Left ventricle myocardium inferior (tissue), 1 donor: ENCODE results near the gene KCNK17. TPM values are rescaled to one million over a fixed set of nuclear protein-coding genes. Genes with fewer than 3 reads are reported as not detected.

Source experiments
- DNase-seq: peaks from one replicate; pipeline ENCODE4 v3.0.0-alpha.2; 2020
- H3K27ac ChIP-seq: fragments of 200-600 bp; replicated peaks from 2 replicates; pipeline ENCODE4 v1.8.0; 2021
- H3K27me3 ChIP-seq: fragments of 200-600 bp; 2 replicates; pipeline ENCODE4 v1.8.0; 2021; ENCODE audit warnings: low read depth
- H3K36me3 ChIP-seq: fragments of 200-600 bp; 2 replicates; pipeline ENCODE4 v1.8.0; 2021
- H3K4me1 ChIP-seq: fragments of 200-600 bp; 2 replicates; pipeline ENCODE4 v1.8.0; 2021
- H3K4me3 ChIP-seq: fragments of 200-600 bp; 2 replicates; pipeline ENCODE4 v1.8.0; 2021; ENCODE audit warnings: mild to moderate bottlenecking, moderate library complexity
- H3K9me3 ChIP-seq: fragments of 200-600 bp; replicated peaks from 2 replicates; pipeline ENCODE4 v1.8.0; 2021
- CTCF ChIP-seq: fragments of 200-600 bp; IDR thresholded peaks from 2 replicates; pipeline ENCODE4 v1.8.0; 2021; ENCODE audit warnings: antibody characterized with exemption, mild to moderate bottlenecking, borderline replicate concordance
- intact Hi-C: fragments of 100-400 bp; cut with micrococcal nuclease; formaldehyde crosslinking; loops from one replicate; pipeline ENCODE4 v1.11.0; 2022
- total RNA-seq: library from RNA; stranded (reverse); fragmentation: NEBNext Ultra II Directional; extraction: Animal tissue kit (Norgen Biotek cat#: 25700); gene quantifications from one replicate; pipeline ENCODE4 v1.2.1, GENCODE V29; 2021
- donor health status: DM: no; HTN: yes; CAD: no; lungs with severe emphysema.

KCNK17 gene
- total RNA-seq, 1 donor from 2014 or later = 0.52 TPM

DNA sequence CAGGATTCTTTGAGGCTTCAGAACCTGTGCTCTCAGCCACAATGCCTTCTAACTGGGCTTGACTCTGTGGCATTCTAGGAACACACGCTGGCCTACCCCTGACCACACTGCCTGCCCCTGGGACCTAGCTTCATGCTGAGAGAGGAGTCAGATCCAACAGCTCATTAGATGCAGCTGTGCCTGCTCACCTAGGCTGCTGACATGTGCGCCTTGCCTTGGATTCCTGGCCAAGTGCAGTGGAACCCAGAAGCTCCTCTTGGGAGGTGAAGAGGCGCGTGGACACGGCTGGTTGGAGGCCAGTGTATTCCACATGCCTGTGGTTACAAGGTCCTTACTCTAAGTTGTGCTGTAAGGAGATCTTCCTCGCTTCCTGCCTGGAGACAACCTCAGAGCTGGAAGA is 33.0 kb upstream of the KCNK17 start:
- intact Hi-C loops = no loop called here
- H3K4me3 ChIP-seq = no peak overlapping the region
- no peak overlapping the region for H3K27ac ChIP-seq
- H3K4me1 ChIP-seq = peaks cover 10% of the 10 kb centered on the region
- no peaks in the 10 kb centered on the region for H3K9me3 ChIP-seq
- no peak for DNase-seq
- no peak for TF ChIP-seq CTCF
- peaks cover 6% of the 10 kb centered on the region for H3K27me3 ChIP-seq
- no peaks in the 10 kb centered on the region for H3K36me3 ChIP-seq

- no peak for DNase-seq
- Histone ChIP-seq H3K27ac (no peak overlapping the region), H3K4me3 (no peak overlapping the region), H3K27me3 (peaks cover 10% of the 10 kb centered on the region), H3K4me1 (peaks cover 14% of the 10 kb centered on the region), H3K36me3 (no peaks in the 10 kb centered on the region), H3K9me3 (no peaks in the 10 kb centered on the region)
- TF ChIP-seq CTCF = no peak
- intact Hi-C loops = no loop called here
Measured at GRCh38 chr6:39344821-39345280, 30.6 kb upstream of the KCNK17 start.

- TF ChIP-seq CTCF = no peak
- Histone ChIP-seq H3K27ac (no peak overlapping the region), H3K36me3 (no peaks in the 10 kb centered on the region), H3K27me3 (peaks cover 18% of the 10 kb centered on the region), H3K4me3 (no peak overlapping the region), H3K4me1 (peaks cover 22% of the 10 kb centered on the region), H3K9me3 (no peaks in the 10 kb centered on the region)
- intact Hi-C loops = no loop called here
- no peak for DNase-seq
Measured at GRCh38 chr6:39343396-39343870, 29.2 kb upstream of the KCNK17 start.

DNA sequence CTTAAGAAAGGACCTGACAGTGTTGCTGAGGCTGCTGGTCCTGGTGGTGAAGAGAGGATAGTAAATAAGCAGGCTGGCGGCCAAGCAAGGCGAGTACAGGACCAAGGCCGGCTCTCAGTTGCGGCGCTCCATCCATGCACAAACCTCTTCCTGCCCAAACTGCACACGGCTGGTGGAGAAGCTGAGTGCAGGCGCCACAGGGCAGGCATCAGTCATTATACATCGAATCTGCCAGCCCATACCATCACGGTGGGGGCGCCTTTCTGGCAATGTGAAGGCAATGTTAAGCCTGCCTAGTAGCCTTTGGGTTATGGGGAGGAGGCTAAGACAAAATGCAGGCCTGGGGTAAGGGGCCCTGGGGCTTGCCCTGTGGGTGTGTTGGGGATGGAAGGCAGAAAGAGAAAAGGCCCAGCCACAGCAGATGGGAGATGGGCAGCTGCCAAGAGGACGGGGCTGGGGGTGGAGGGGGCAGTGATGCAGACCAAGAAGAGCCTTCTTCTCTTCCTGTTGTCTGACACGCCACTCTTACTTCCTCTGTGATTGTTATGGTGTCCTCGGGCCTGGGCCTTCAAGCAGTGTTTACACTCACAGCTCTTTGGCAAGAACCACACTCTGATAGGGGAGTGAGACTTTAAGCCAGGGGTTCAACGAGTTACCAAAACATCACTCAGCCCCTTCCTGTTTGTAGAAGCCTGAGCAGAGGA is 28.6 kb upstream of the KCNK17 start:
- intact Hi-C loops = no loop called here
- no peaks in the 10 kb centered on the region for H3K36me3 ChIP-seq
- H3K9me3 ChIP-seq = no peaks in the 10 kb centered on the region
- no peak for DNase-seq
- peaks cover 23% of the 10 kb centered on the region for H3K27me3 ChIP-seq
- H3K4me1 ChIP-seq = peaks cover 22% of the 10 kb centered on the region
- H3K4me3 ChIP-seq = no peak overlapping the region
- TF ChIP-seq CTCF = no peak
- H3K27ac ChIP-seq = no peak overlapping the region

GRCh38 chr6:39341937-39342336 is 27.7 kb upstream of the KCNK17 start:
- TF ChIP-seq CTCF = no peak
- DNase-seq = no peak

More at GRCh38 chr6:39341937-39342336, 27.7 kb upstream of the KCNK17 start:
- Histone ChIP-seq H3K27ac (no peak overlapping the region), H3K4me1 (peaks cover 22% of the 10 kb centered on the region), H3K36me3 (no peaks in the 10 kb centered on the region), H3K27me3 (peaks cover 28% of the 10 kb centered on the region), H3K9me3 (no peaks in the 10 kb centered on the region), H3K4me3 (no peak overlapping the region)
- intact Hi-C loops = no loop called here
